K562 (cell line): Measurements from ENCODE around the gene NINJ2. TPM values are rescaled to one million over a fixed set of nuclear protein-coding genes. Genes with fewer than 3 reads are reported as not detected.

Source experiments
- ATAC-seq: fragments of 200-7000 bp; cut with Tn5 transposase; 3 replicates; pipeline ENCODE4 v1.9.1; 2020; ENCODE audit warnings: moderate library complexity
- BruUV-seq: library from RNA; stranded (reverse); fragments of 400-500 nt; replicated peaks from 2 replicates; lab custom pipeline; 2021; lab: Mats Ljungman, UMichigan
- CTCF ChIA-PET: fragments of 300-600 bp; formaldehyde crosslinking; extraction: SDS; loops from one replicate; lab custom pipeline; 2021; ENCODE audit warnings: low intra/inter-chr PET ratio; lab: Yijun Ruan, JAX
- POLR2A ChIA-PET: fragments of 300-600, 350-650 bp; sonication (Branson Sonifier 250); formaldehyde crosslinking; extraction: SDS; loops from one replicate; lab custom pipeline; 2021; ENCODE audit warnings: antibody characterized with exemption, inconsistent platforms; lab: Yijun Ruan, JAX
- DNase-seq, 4 experiments: peaks; one replicate each; pipeline versions ENCODE4 v3.0.0 to v3.0.0-alpha.2; 2011 to 2018; ENCODE audit warnings: low spot score in 3 of 4, mixed read lengths in 3 of 4; ENCODE audit errors: extremely low read depth in 1 of 4
- FAIRE-seq: peaks from 2 replicates; lab custom pipeline; 2011; peaks lifted over from hg19 to GRCh38; lab: Jason Lieb, UNC
- H2AFZ ChIP-seq: 2 replicates; pipeline ENCODE4 v1.6.0; 2011; ENCODE audit warnings: low read depth, low read length, control low read depth, inconsistent platforms
- H3K27ac ChIP-seq: fragments of 200-600 bp; 3 replicates; pipeline ENCODE4 v1.8.0; 2011; ENCODE audit warnings: low read depth, mild to moderate bottlenecking, control low read depth, inconsistent platforms, low read length, moderate library complexity, mixed read lengths; ENCODE audit errors: extremely low read depth
- H3K27me3 ChIP-seq, 2 experiments: fragments of 300-600 bp in 1 of 2; 2 replicates in 1 of 2; 3 replicates in 1 of 2; pipeline versions ENCODE4 v1.6.0 to v1.8.0; 2011; ENCODE audit warnings: inconsistent platforms in 2 of 2, low read length in 2 of 2, mild to moderate bottlenecking in 1 of 2, mixed read lengths in 1 of 2, moderate library complexity in 1 of 2; ENCODE audit not compliant: control insufficient read depth in 2 of 2, insufficient read depth in 2 of 2
- H3K36me3 ChIP-seq: fragments of 300-600 bp; 3 replicates; pipeline ENCODE4 v1.8.0; 2011; ENCODE audit warnings: mild to moderate bottlenecking, low read length, inconsistent platforms; ENCODE audit not compliant: control insufficient read depth, insufficient read depth
- H3K4me1 ChIP-seq, 2 experiments: fragments of 200-600 bp in 1 of 2; replicated peaks in 1 of 2; 2 replicates in 1 of 2; 3 replicates in 1 of 2; pipeline versions ENCODE4 v1.5.1 to v1.8.0; 2011; ENCODE audit warnings: inconsistent platforms in 2 of 2, low read length in 2 of 2, mild to moderate bottlenecking in 1 of 2, mixed read lengths in 1 of 2, moderate library complexity in 1 of 2; ENCODE audit not compliant: control insufficient read depth in 2 of 2, insufficient read depth in 2 of 2
- H3K4me2 ChIP-seq: 2 replicates; pipeline ENCODE4 v1.6.1; 2011; ENCODE audit warnings: low read length, control low read depth, inconsistent platforms, mixed read lengths; ENCODE audit not compliant: insufficient read depth
- H3K4me3 ChIP-seq: fragments of 200-600 bp; sonication (generic), shearing (Covaris generic); 2 replicates; pipeline ENCODE4 v1.5.1; 2016; ENCODE audit warnings: control low read depth, inconsistent platforms
- H3K79me2 ChIP-seq: fragments of 200-600 bp; 3 replicates; pipeline ENCODE4 v1.8.0; 2011; ENCODE audit warnings: low read length, inconsistent platforms; ENCODE audit not compliant: control insufficient read depth, insufficient read depth
- H3K9ac ChIP-seq, 2 experiments: 2 replicates each; pipeline versions ENCODE4 v1.6.0 to v1.6.1; 2011; ENCODE audit warnings: low read depth in 2 of 2, low read length in 2 of 2, control low read depth in 1 of 2, inconsistent platforms in 1 of 2, mild to moderate bottlenecking in 1 of 2, mixed read lengths in 1 of 2; ENCODE audit not compliant: insufficient read depth in 1 of 2
- H3K9me1 ChIP-seq: one replicate; pipeline ENCODE4 v1.6.0; 2011; ENCODE audit warnings: inconsistent platforms, mild to moderate bottlenecking, low read length, moderate library complexity; ENCODE audit not compliant: control insufficient read depth, insufficient read depth
- H3K9me3 ChIP-seq: replicated peaks from 2 replicates; pipeline ENCODE4 v1.5.1; 2011; ENCODE audit warnings: low read depth, low read length, inconsistent platforms; ENCODE audit not compliant: control insufficient read depth, insufficient read depth
- H4K20me1 ChIP-seq: replicated peaks from 2 replicates; pipeline ENCODE4 v1.6.1; 2011; ENCODE audit warnings: low read length, inconsistent platforms, mixed read lengths; ENCODE audit not compliant: control insufficient read depth, insufficient read depth
- FOXA1 ChIP-seq: fragments of 450-650 bp; IDR thresholded peaks from 2 replicates; pipeline ENCODE4 v1.6.1; 2016; ENCODE audit warnings: mild to moderate bottlenecking, borderline replicate concordance
- MTF1 ChIP-seq: fragments of 250-450 bp; sonication (Bioruptor Pico); IDR thresholded peaks from 2 replicates; pipeline ENCODE4 v1.9.0; 2021; ENCODE audit warnings: moderate library complexity, mild to moderate bottlenecking, inconsistent platforms, borderline replicate concordance
- NCOA4 ChIP-seq: fragments of 450-650 bp; IDR thresholded peaks from 2 replicates; pipeline ENCODE4 v1.6.1; 2018; ENCODE audit warnings: mild to moderate bottlenecking; ENCODE audit not compliant: partially characterized antibody
- SMARCB1 ChIP-seq: IDR thresholded peaks from 2 replicates; pipeline ENCODE4 v1.6.1; 2011; ENCODE audit warnings: improper control_type of control experiment, low read depth; ENCODE audit not compliant: insufficient read length
- ZNF408 ChIP-seq: fragments of 250-450 bp; sonication (Bioruptor Pico); IDR thresholded peaks from 2 replicates; pipeline ENCODE4 v1.4.0; 2020; ENCODE audit warnings: low read depth, mild to moderate bottlenecking, moderate library complexity
- ZNF76 ChIP-seq: fragments of 250-450 bp; sonication (Bioruptor Pico); IDR thresholded peaks from 2 replicates; pipeline ENCODE4 v1.4.0; 2020; ENCODE audit warnings: mild to moderate bottlenecking, moderate library complexity, borderline replicate concordance
- WGBS: fragments of 100-300 bp; shearing (Covaris generic); methylation state at CpG from one replicate; pipeline ENCODE4 v1.1.6; 2016; ENCODE audit warnings: low coverage, mixed read lengths; ENCODE audit not compliant: insufficient coverage; ENCODE audit errors: missing lambda C conversion rate; 5-methylcytosine and 5-hydroxymethylcytosine counted together
- in situ Hi-C: fragments of 300-500 bp; cut with MboI; formaldehyde crosslinking; loops from 4 replicates; pipeline ENCODE4 v1.15.0; 2018; ENCODE audit warnings: inconsistent platforms, mixed read lengths
- intact Hi-C: fragments of 100-400 bp; cut with micrococcal nuclease; formaldehyde crosslinking; loops from 2 replicates; pipeline ENCODE4 v1.14.2; 2022
- polyA plus RNA-seq, 8 experiments: library from polyadenylated mRNA; depleted of rRNA in 4 of 8; stranded (reverse) in 5 of 8; unstranded in 3 of 8; fragments of >200 nt; fragmentation: Nextera tagmentation in 2 of 8; fragmentation: Illumina TruSeq in 1 of 8; extraction: Ambion mirVana in 2 of 8; extraction: Trizol in 1 of 8; gene quantifications; 2 replicates each; pipeline versions ENCODE4 v1.2.1 to v1.2.3, GENCODE V29; 2011 to 2014; ENCODE audit warnings: inconsistent platforms in 1 of 8, missing spikeins in 1 of 8
- total RNA-seq, 7 experiments: library from RNA; depleted of rRNA in 6 of 7; stranded (reverse); fragments of >200 nt in 6 of 7; fragmentation: Illumina TruSeq in 2 of 7; extraction: Trizol in 2 of 7; gene quantifications; 2 replicates each; pipeline versions ENCODE4 v1.2.1 to v1.2.3, GENCODE V29; 2011 to 2021; ENCODE audit warnings: low replicate concordance in 1 of 7
- TF ChIP-seq, protein P1 (sequence below): IDR thresholded peaks from 3 replicates; pipeline ENCODE4 v1.6.1; 2011; ENCODE audit warnings: borderline replicate concordance, mild to moderate bottlenecking, moderate library complexity; ENCODE audit not compliant: insufficient read length; ENCODE audit errors: extremely low read depth
- TF ChIP-seq, protein P2 (sequence below): fragments of 450-650 bp; IDR thresholded peaks from 2 replicates; pipeline ENCODE4 v1.6.1; 2017; ENCODE audit warnings: antibody characterized with exemption, mild to moderate bottlenecking
- TF ChIP-seq, protein P3 (sequence below): sonication (generic); formaldehyde crosslinking; IDR thresholded peaks from 2 replicates; pipeline ENCODE4 v1.8.1; 2023; ENCODE audit warnings: missing genetic modification reagents, mild to moderate bottlenecking, borderline replicate concordance

Gene NINJ2
- total and polyA plus RNA-seq, 9 of the 15 experiments (the other 6 are each of a cell fraction or from before 2014, with no cell fraction given) = 2.6 to 16.0 (median 4.5) TPM

DNA sequence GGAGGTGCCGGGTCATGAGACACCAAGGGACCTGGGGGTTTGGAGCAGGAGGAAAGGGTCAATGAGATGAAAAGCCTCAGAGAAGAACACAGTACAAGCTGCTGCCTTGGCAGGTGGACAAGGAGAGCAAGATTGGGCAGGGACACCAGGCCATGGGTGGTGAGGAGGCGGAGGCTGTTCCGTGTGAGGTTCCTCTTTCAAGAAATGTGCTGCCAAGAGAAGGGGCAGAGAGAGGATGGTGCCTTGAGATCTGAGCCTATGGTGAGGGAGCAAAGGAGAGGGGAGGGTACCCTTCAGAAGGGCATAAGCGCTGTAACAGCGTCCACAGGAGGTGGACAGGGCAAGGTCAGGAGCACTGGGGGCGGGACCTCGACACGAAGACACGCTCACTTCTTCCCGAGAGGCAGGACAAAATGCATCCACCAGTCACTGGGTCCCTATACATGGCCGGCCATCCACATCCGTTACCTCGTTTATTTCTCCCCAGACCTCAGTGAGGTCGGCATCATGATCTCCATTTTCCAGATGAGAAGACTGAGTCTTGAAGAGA is 103.3 kb downstream of the NINJ2 start:
- no peak for DNase-seq
- no peaks in the 10 kb centered on the region for H3K36me3 ChIP-seq
- H2AFZ ChIP-seq = no peak overlapping the region
- in situ Hi-C loops (loop anchor here (10.0 to 25.0 kb wide), 2 partner anchors 515 to 1027 kb away; partner anchors contain the start of gene FBXL14), intact Hi-C loops (no loop called here)
- no peaks in the 10 kb centered on the region for H3K79me2 ChIP-seq
- peaks cover 12 to 36% of the 10 kb centered on the region in 2 experiments; a peak in 4 of 5 replicates for H3K4me1 ChIP-seq
- H4K20me1 ChIP-seq = 0 out of 2 replicates have a peak, but pooled peaks cover 9% of the 10 kb centered on the region
- 4% methylated on average over 12 of the region's 14 CpGs for WGBS
- no peaks in the 10 kb centered on the region for H3K9me1 ChIP-seq
- FAIRE-seq = no peak
- no peaks in the 10 kb centered on the region for H3K9me3 ChIP-seq
- no peak overlapping the region for H3K27ac ChIP-seq
- POLR2A ChIA-PET = no interaction called here
- ATAC-seq = no peak
- H3K4me2 ChIP-seq = no peak overlapping the region
- H3K27me3 ChIP-seq = peaks cover 19 to 42% of the 10 kb centered on the region in 2 experiments; a peak in 4 of 5 replicates
- no peak overlapping the region for H3K4me3 ChIP-seq
- H3K9ac ChIP-seq = no peak overlapping the region
- CTCF ChIA-PET = no interaction called here
- no TSS peak for BruUV-seq
- TF ChIP-seq SMARCB1 (no peak), ZNF76 (CRISPR knock-in tag) (no peak), NCOA4 (no peak), MTF1 (CRISPR knock-in tag) (no peak), ZNF408 (CRISPR knock-in tag) (no peak), FOXA1 (no peak)
- TF ChIP-seq, protein P1, sequence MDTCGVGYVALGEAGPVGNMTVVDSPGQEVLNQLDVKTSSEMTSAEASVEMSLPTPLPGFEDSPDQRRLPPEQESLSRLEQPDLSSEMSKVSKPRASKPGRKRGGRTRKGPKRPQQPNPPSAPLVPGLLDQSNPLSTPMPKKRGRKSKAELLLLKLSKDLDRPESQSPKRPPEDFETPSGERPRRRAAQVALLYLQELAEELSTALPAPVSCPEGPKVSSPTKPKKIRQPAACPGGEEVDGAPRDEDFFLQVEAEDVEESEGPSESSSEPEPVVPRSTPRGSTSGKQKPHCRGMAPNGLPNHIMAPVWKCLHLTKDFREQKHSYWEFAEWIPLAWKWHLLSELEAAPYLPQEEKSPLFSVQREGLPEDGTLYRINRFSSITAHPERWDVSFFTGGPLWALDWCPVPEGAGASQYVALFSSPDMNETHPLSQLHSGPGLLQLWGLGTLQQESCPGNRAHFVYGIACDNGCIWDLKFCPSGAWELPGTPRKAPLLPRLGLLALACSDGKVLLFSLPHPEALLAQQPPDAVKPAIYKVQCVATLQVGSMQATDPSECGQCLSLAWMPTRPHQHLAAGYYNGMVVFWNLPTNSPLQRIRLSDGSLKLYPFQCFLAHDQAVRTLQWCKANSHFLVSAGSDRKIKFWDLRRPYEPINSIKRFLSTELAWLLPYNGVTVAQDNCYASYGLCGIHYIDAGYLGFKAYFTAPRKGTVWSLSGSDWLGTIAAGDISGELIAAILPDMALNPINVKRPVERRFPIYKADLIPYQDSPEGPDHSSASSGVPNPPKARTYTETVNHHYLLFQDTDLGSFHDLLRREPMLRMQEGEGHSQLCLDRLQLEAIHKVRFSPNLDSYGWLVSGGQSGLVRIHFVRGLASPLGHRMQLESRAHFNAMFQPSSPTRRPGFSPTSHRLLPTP = no peak
- TF ChIP-seq, protein P2, sequence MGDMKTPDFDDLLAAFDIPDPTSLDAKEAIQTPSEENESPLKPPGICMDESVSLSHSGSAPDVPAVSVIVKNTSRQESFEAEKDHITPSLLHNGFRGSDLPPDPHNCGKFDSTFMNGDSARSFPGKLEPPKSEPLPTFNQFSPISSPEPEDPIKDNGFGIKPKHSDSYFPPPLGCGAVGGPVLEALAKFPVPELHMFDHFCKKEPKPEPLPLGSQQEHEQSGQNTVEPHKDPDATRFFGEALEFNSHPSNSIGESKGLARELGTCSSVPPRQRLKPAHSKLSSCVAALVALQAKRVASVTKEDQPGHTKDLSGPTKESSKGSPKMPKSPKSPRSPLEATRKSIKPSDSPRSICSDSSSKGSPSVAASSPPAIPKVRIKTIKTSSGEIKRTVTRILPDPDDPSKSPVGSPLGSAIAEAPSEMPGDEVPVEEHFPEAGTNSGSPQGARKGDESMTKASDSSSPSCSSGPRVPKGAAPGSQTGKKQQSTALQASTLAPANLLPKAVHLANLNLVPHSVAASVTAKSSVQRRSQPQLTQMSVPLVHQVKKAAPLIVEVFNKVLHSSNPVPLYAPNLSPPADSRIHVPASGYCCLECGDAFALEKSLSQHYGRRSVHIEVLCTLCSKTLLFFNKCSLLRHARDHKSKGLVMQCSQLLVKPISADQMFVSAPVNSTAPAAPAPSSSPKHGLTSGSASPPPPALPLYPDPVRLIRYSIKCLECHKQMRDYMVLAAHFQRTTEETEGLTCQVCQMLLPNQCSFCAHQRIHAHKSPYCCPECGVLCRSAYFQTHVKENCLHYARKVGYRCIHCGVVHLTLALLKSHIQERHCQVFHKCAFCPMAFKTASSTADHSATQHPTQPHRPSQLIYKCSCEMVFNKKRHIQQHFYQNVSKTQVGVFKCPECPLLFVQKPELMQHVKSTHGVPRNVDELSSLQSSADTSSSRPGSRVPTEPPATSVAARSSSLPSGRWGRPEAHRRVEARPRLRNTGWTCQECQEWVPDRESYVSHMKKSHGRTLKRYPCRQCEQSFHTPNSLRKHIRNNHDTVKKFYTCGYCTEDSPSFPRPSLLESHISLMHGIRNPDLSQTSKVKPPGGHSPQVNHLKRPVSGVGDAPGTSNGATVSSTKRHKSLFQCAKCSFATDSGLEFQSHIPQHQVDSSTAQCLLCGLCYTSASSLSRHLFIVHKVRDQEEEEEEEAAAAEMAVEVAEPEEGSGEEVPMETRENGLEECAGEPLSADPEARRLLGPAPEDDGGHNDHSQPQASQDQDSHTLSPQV = no peak
- TF ChIP-seq, protein P3, sequence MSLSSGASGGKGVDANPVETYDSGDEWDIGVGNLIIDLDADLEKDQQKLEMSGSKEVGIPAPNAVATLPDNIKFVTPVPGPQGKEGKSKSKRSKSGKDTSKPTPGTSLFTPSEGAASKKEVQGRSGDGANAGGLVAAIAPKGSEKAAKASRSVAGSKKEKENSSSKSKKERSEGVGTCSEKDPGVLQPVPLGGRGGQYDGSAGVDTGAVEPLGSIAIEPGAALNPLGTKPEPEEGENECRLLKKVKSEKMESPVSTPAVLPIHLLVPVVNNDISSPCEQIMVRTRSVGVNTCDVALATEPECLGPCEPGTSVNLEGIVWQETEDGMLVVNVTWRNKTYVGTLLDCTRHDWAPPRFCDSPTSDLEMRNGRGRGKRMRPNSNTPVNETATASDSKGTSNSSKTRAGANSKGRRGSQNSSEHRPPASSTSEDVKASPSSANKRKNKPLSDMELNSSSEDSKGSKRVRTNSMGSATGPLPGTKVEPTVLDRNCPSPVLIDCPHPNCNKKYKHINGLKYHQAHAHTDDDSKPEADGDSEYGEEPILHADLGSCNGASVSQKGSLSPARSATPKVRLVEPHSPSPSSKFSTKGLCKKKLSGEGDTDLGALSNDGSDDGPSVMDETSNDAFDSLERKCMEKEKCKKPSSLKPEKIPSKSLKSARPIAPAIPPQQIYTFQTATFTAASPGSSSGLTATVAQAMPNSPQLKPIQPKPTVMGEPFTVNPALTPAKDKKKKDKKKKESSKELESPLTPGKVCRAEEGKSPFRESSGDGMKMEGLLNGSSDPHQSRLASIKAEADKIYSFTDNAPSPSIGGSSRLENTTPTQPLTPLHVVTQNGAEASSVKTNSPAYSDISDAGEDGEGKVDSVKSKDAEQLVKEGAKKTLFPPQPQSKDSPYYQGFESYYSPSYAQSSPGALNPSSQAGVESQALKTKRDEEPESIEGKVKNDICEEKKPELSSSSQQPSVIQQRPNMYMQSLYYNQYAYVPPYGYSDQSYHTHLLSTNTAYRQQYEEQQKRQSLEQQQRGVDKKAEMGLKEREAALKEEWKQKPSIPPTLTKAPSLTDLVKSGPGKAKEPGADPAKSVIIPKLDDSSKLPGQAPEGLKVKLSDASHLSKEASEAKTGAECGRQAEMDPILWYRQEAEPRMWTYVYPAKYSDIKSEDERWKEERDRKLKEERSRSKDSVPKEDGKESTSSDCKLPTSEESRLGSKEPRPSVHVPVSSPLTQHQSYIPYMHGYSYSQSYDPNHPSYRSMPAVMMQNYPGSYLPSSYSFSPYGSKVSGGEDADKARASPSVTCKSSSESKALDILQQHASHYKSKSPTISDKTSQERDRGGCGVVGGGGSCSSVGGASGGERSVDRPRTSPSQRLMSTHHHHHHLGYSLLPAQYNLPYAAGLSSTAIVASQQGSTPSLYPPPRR = no peak
